Measurements from ENCODE around the gene RAB6B.

Gene RAB6B

DNA sequence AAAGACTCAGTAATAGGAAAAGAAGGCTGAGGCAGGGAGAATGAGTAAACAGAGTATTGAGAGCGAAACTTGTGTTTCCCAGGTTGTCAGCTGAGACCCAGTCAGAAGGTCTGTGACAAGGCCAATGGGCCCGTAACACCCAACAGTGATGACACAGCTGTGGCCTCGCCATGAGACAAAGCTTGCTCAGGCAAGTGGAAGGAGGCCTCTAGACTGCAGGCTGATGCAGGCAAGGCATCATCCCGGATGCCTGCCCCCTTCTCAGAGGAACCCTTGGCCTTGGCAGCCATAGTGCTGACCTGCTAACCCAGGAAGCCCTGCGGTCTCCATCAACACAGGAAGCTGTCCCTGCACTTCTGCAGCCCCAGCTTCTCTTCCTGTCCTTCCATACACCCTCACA, 15.4 kb downstream of the RAB6B start:
- TF ChIP-seq, protein P1, sequence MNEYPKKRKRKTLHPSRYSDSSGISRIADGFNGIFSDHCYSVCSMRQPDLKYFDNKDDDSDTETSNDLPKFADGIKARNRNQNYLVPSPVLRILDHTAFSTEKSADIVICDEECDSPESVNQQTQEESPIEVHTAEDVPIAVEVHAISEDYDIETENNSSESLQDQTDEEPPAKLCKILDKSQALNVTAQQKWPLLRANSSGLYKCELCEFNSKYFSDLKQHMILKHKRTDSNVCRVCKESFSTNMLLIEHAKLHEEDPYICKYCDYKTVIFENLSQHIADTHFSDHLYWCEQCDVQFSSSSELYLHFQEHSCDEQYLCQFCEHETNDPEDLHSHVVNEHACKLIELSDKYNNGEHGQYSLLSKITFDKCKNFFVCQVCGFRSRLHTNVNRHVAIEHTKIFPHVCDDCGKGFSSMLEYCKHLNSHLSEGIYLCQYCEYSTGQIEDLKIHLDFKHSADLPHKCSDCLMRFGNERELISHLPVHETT (tag by site-specific recombination; IDR thresholded peaks at IDR 0.05), result no peak
- TF ChIP-seq ZNF670 (tag by site-specific recombination; IDR thresholded peaks at IDR 0.05; ENCODE audit: low read depth), result no peak
- no peaks in the 10 kb centered on the region for H3K9me3 ChIP-seq (ENCODE audit: control insufficient read depth, insufficient read depth, low read depth, low read length)
- ChIA-PET POLR2A (no interaction called here), CTCF (no interaction called here)
- H3K36me3 ChIP-seq (ENCODE audit: control insufficient read depth in 2 of 2, insufficient read depth in 1 of 2, low read length in 2 of 2), result peaks cover 0 to 9% of the 10 kb centered on the region in 2 experiments; a peak in 1 of 3 replicates
- no peak overlapping the region for H3K27ac ChIP-seq (ENCODE audit: extremely low read depth, low read depth, low read length)
- H3K4me1 ChIP-seq (ENCODE audit: control insufficient read depth, insufficient read depth, low read length), result no peaks in the 10 kb centered on the region
- no peak overlapping the region for H3K4me3 ChIP-seq (ENCODE audit: low read depth, low read length)

DNA sequence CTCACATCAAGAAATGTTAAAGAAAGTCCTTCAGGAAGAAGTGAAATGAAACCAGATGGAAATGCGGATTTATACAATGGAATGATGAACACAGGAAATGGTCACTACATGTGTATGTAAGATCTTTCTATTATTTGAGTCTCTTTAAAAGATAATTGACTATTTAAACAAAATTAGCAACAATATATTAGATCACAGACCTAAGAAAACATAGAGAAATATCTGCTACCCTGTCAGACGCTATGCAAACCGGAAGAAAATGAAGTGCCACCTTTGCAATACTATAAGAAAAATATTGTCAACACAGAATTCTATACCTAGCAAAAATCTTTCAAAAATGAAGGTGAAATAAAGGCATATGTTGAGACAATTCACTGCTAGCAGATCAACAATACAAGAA, 17.2 kb downstream of the RAB6B start:
- no peak overlapping the region for H3K4me3 ChIP-seq (ENCODE audit: low read depth, low read length)
- no peaks in the 10 kb centered on the region for H3K4me1 ChIP-seq (ENCODE audit: control insufficient read depth, insufficient read depth, low read length)
- no peaks in the 10 kb centered on the region for H3K9me3 ChIP-seq (ENCODE audit: control insufficient read depth, insufficient read depth, low read depth, low read length)
- POLR2A ChIA-PET, result no interaction called here
- TF ChIP-seq TRIM28 (IDR thresholded peaks at IDR 0.05; ENCODE audit: borderline replicate concordance, low read length) (0 out of 2 replicates have a peak, but pooled peaks have one; percentile 14), SETDB1 (IDR thresholded peaks at IDR 0.05; ENCODE audit: insufficient read length, low read length) (peak; percentile 92), ZNF350 (tag by site-specific recombination; IDR thresholded peaks at IDR 0.05) (no peak)
- peaks cover 0 to 9% of the 10 kb centered on the region in 2 experiments; a peak in 1 of 3 replicates for H3K36me3 ChIP-seq (ENCODE audit: control insufficient read depth in 2 of 2, insufficient read depth in 1 of 2, low read length in 2 of 2)
- H3K27ac ChIP-seq (ENCODE audit: extremely low read depth, low read depth, low read length), result no peak overlapping the region
- CTCF ChIA-PET, result no interaction called here

DNA sequence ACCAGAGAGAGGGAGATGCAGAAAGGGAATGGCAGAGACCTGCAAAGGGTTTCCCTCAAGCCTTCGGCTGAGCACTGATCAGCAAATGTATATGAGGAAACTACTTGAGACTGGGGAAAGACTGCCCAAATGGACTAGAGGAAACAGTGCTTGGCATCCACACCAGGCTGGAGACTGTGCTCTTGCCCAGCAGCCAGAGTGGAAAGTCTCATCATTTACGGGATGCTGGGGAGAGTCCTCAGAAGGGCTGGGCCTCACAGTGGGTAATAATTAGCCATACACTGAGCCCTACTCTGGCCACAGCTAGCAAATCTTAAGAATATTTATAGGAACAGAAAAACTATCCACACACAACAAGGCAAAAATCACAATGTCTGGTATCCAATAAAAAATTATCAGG, 18.5 kb downstream of the RAB6B start:
- peaks cover 0 to 7% of the 10 kb centered on the region in 2 experiments; a peak in 1 of 3 replicates for H3K36me3 ChIP-seq (ENCODE audit: control insufficient read depth in 2 of 2, insufficient read depth in 1 of 2, low read length in 2 of 2)
- TF ChIP-seq ZNF596 (tag by site-specific recombination; IDR thresholded peaks at IDR 0.05) (no peak), BCL11B (tag by site-specific recombination; IDR thresholded peaks at IDR 0.05; ENCODE audit: low read depth) (no peak), ZNF747 (tag by site-specific recombination; IDR thresholded peaks at IDR 0.05) (no peak)
- TF ChIP-seq, protein P1 (tag by site-specific recombination; IDR thresholded peaks at IDR 0.05), result no peak
- no peak overlapping the region for H3K27ac ChIP-seq (ENCODE audit: extremely low read depth, low read depth, low read length)
- no peak overlapping the region for H3K4me3 ChIP-seq (ENCODE audit: low read depth, low read length)
- H3K9me3 ChIP-seq (ENCODE audit: control insufficient read depth, insufficient read depth, low read depth, low read length), result no peaks in the 10 kb centered on the region
- no peaks in the 10 kb centered on the region for H3K4me1 ChIP-seq (ENCODE audit: control insufficient read depth, insufficient read depth, low read length)
- POLR2A ChIA-PET, result no interaction called here
- CTCF ChIA-PET, result no interaction called here

DNA sequence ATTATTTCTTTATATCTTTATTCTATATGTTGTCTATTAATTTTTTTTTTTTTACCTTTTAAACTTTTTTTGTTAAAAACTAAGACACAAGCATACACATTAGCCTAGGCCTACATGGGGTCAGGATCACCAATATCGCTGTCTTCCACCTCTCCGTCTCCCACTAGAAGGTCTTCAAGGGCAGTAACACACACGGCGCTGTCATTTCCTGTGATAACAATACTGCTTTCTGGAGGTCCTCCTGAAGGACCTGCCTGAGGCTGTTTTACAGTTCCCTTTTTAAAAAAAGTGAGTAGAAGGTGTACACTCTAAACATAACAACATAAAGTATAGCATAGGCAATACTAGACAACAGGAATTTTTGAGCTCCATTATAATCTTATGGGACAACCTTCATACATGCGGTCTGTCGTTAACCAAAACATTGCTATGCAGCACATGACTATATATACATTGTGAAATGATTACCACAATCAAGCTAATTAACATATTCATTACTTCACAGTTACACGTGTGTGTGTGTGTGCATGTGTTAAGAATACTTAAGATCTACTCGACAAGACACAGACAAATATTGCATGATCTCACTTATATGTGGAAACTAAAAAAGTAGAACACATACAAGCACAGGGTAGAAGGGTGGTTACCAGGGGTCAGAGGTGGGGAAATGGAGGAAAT, 20.8 kb downstream of the RAB6B start:
- ChIA-PET POLR2A (no interaction called here), CTCF (no interaction called here)
- H3K4me1 ChIP-seq (ENCODE audit: control insufficient read depth, insufficient read depth, low read length), result no peaks in the 10 kb centered on the region
- H3K27ac ChIP-seq (ENCODE audit: extremely low read depth, low read depth, low read length), result no peak overlapping the region
- H3K9me3 ChIP-seq (ENCODE audit: control insufficient read depth, insufficient read depth, low read depth, low read length), result no peaks in the 10 kb centered on the region
- no peak overlapping the region for H3K4me3 ChIP-seq (ENCODE audit: low read depth, low read length)
- no peaks in the 10 kb centered on the region for H3K36me3 ChIP-seq (ENCODE audit: control insufficient read depth in 2 of 2, insufficient read depth in 1 of 2, low read length in 2 of 2)
- no peak for TF ChIP-seq ZNF23 (tag by site-specific recombination; IDR thresholded peaks at IDR 0.05; ENCODE audit: borderline replicate concordance)
- TF ChIP-seq ZNF621 (tag by site-specific recombination; IDR thresholded peaks at IDR 0.05), result no peak
- TF ChIP-seq KLF7 (tag by site-specific recombination; IDR thresholded peaks at IDR 0.05; ENCODE audit: borderline replicate concordance), result no peak
- no peak for TF ChIP-seq MYNN (tag by site-specific recombination; IDR thresholded peaks at IDR 0.05; ENCODE audit: borderline replicate concordance)
- TF ChIP-seq, protein P2, sequence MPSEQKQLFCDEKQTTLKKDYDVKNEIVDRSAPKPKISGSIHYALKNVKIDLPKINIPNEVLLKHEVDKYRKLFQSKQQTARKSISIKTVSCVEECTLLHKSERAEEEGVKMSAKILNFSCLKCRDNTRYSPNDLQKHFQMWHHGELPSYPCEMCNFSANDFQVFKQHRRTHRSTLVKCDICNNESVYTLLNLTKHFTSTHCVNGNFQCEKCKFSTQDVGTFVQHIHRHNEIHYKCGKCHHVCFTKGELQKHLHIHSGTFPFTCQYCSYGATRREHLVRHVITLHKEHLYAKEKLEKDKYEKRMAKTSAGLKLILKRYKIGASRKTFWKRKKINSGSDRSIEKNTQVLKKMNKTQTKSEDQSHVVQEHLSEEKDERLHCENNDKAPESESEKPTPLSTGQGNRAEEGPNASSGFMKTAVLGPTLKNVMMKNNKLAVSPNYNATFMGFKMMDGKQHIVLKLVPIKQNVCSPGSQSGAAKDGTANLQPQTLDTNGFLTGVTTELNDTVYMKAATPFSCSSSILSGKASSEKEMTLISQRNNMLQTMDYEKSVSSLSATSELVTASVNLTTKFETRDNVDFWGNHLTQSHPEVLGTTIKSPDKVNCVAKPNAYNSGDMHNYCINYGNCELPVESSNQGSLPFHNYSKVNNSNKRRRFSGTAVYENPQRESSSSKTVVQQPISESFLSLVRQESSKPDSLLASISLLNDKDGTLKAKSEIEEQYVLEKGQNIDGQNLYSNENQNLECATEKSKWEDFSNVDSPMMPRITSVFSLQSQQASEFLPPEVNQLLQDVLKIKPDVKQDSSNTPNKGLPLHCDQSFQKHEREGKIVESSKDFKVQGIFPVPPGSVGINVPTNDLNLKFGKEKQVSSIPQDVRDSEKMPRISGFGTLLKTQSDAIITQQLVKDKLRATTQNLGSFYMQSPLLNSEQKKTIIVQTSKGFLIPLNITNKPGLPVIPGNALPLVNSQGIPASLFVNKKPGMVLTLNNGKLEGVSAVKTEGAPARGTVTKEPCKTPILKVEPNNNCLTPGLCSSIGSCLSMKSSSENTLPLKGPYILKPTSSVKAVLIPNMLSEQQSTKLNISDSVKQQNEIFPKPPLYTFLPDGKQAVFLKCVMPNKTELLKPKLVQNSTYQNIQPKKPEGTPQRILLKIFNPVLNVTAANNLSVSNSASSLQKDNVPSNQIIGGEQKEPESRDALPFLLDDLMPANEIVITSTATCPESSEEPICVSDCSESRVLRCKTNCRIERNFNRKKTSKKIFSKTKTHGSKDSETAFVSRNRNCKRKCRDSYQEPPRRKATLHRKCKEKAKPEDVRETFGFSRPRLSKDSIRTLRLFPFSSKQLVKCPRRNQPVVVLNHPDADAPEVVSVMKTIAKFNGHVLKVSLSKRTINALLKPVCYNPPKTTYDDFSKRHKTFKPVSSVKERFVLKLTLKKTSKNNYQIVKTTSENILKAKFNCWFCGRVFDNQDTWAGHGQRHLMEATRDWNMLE (tag by site-specific recombination; conservative IDR thresholded peaks at IDR 0.05; ENCODE audit: low read depth), result no peak
- TF ChIP-seq ZNF354C (tag by site-specific recombination; IDR thresholded peaks at IDR 0.05; ENCODE audit: borderline replicate concordance, low read depth), result no peak
- no peak for TF ChIP-seq ZNF571 (tag by site-specific recombination; IDR thresholded peaks at IDR 0.05)
- TF ChIP-seq ZFHX2 (tag by site-specific recombination; conservative IDR thresholded peaks at IDR 0.05), result no peak
- no peak for TF ChIP-seq ZNF324 (tag by site-specific recombination; IDR thresholded peaks at IDR 0.05)

Measured in HEK293 (cell line).